Activated CD8-positive, alpha-beta memory T cell treated with anti-CD3 and anti-CD28 coated beads, Interleukin-2, amount 50 U/mL, for 48 hours (primary cell): Measurements from ENCODE around the gene LRIG2.
"Not testable (repeated sequence)": the region's sequence is repeated elsewhere in the genome, so short reads cannot be mapped to it uniquely, and the experiment has no call there.

Source experiments
- DNase-seq: peaks from one replicate; pipeline ENCODE4 v3.0.0-alpha.2; 2020

Gene LRIG2

DNA sequence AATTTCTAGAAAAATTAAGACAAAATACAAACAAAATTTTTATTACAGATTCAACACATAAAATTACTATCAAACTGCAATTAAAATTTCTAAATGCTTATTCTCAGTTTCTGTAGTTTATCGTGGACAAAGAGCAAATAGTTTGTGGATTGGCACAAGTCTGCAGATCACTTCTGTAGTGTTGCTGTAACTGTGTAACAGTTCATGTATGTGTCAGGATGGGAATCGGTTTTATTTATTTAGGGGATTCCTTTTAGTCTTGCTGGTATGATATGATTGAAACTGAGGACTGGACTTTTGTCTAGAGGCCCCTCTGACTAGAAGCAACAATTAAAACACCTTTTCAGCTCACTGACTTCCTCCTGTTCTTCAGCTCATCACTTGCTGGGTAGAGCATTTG lies 60.8 kb downstream of the LRIG2 start:
- no peak for DNase-seq

DNA sequence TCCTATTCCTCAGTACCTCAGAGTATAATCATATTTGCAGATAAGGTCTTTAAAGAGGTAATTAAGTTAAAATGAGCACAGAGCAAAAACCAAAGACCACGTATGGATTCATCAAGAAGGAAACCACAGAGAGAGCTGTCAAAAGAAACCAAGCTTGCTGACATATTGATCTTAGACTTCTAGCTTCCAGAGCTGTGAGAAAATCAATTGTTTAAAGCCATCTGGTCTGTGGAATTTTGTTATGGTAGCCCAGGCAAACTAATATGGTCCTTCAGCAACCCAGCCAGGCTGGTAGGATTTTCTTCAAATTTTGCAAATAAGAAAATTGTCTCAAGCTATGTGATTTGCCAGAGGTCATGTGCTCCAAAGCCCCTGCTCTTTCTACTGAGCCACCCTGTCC lies 62.5 kb downstream of the LRIG2 start:
- DNase-seq, result no peak

- DNase-seq, result no peak
Measured at GRCh38 chr1:113136476-113136875, 63.5 kb downstream of the LRIG2 start.

- DNase-seq, result no peak
Measured at GRCh38 chr1:113137563-113137962, 64.6 kb downstream of the LRIG2 start.

GRCh38 chr1:113138778-113139177 lies 65.8 kb downstream of the LRIG2 start:
- DNase-seq, result no peak

DNA sequence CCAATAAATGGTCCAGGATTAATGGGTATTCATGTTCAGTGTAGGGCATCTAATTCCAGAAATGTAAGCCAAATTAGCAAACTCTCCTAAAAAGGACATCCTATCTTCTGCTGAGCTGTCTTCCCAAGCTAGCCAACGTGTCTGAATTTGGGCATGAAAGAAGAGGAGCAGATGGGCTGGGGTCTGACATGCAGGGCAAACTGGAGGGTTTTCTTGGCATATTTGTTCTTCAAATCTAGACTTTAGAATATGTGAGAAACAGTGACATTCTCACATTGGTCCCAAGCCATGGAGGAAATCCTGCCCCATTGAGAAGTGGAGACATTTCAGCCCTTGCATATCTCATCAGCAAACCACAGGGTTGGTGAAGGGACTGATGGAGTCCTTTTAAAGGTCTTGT lies 67.2 kb downstream of the LRIG2 start:
- DNase-seq, result no peak

GRCh38 chr1:113140588-113141446 lies 67.8 kb downstream of the LRIG2 start:
- DNase-seq, result peak; percentile 60

- no peak for DNase-seq
Measured at GRCh38 chr1:113141650-113142473, 68.9 kb downstream of the LRIG2 start.

DNA sequence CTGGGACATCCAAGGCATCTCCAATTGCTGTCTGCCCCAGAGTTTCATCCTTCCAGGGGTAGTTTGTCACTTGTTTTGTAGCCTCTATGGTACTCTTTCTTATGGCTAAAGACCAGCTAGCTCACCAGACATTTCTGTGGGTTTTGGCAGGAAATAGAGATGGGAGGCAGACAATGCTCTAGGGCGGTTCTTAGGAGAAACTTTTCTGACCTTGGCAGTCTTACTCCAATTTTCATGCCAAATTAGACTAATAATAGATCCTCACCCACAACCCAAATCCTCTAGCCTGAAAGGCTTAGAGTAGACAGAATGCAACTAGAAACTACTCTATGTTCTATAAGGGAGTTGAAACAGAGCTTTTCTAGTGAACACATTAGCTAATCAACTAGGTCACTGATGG lies 69.8 kb downstream of the LRIG2 start:
- DNase-seq, result no peak

DNA sequence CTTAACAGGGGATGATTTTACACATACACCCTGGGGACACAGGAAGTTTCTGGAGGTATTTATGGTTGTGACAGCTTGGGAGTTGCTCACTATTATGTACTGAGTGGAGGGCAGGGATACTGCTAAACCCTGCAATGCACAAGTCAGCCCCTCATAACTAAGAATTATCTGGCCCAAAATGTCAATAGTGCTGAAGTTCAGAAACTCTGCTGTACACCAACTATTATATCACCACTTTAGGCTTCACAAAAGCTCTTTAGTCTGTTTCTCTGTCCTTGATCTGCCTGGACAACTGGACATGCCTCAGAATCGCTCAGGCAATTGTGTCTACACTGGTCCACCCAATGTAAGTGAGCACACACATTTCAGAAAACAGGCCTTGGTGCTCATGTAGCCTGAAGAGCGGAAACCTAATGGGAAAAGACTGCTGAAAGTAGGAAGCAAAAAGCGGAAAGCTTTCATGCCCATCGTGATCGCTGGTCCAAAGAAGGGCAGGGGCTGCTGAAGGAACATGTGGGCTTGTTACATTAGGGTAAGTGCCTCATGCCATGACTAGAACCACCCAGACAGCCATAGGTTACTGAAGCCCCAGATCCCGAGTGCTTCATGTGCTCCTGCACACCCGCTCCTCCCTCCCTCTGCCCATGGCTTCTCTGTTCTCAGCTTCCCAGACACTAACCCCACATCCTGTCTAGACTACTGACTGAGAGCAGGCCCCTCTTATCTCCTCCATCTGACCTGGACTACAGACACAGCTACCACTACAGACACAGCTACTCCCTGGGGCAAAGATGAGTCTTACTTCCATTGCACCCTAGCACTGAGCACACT lies 73.5 kb downstream of the LRIG2 start:
- no peak for DNase-seq

DNA sequence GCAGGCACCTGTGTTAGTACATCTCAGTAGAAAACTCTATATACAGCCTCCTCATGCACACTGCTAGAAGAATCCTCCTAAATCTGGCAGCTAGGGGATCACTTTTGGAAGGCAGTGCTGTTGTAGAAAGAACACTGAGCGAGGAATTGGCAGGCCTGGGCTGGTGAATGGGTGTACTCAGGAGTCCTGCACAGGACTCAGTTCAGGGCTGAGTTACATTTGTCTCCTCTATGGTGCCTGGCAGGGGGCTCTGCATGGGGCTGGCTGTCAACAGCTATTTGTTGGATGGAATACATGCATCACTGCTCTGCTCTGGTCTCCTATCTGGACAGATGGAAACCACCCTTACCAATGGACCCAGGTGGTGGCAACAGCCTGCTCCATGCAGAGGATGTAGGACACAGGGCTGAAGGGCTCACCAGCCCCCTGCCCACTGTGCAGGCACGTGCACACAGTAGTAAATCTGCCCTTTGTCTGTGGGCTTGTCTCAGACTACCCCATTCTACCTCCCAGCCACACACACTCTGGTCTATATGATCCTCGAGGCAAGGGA lies 74.2 kb downstream of the LRIG2 start:
- no peak for DNase-seq

DNA sequence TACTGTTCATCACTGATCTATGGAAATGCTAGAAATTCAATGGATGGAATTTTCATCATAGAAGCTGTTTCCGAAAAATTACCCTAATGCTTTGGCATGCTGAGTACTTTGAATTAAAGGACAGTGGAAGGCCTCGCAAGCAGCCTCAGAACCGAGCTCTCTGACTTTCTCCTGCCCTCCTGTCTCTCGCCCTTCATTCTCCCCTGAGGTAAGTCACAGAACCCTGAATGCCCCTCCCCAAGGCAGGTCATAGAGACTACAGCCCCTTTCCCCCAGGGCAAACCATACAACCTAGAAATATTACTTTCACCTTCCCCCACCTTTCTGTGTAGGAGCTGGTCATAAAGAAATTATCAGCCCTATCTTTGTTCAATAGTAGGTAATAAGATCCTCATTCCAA lies 74.8 kb downstream of the LRIG2 start:
- DNase-seq, result no peak

DNA sequence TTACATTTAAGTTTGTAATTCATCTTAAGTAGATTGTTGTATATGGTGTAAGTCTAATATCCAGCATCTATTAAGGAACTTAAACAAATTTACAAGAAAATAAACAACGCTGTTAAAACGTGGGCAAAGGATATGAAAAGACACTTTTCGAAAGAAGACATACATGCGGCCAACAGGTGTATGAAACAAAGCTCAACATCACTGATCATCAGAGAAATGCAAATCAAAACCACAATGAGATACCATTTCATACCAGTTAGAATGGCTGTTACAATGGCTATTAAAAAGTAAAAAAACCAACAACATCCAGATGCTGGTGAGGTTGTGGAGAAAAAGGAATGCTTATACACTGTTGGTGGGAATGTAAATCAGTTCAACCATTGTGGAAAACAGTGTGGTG lies 77.5 kb downstream of the LRIG2 start:
- DNase-seq, result not testable (repeated sequence)

GRCh38 chr1:113153116-113153803 lies 80.3 kb downstream of the LRIG2 start:
- DNase-seq, result no peak

DNA sequence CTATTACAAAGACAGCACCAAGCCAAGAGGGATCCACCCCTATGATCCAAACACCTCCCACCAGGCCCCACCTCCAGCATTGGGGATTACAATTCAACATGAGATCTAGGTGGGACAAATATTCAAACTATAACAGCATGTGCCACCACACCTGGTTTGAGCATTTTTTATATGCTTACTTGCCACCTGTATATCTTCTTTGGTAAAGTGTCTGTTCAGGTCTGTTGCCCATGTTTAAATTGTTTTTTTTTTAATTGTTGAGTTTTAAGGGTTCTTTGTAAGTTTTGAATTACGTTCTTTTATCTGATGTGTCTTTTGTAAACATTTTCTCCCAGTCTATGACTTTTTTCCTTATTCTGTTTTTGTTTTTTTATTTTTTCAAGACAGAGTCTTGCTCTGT lies 83.4 kb downstream of the LRIG2 start:
- DNase-seq, result no peak

DNA sequence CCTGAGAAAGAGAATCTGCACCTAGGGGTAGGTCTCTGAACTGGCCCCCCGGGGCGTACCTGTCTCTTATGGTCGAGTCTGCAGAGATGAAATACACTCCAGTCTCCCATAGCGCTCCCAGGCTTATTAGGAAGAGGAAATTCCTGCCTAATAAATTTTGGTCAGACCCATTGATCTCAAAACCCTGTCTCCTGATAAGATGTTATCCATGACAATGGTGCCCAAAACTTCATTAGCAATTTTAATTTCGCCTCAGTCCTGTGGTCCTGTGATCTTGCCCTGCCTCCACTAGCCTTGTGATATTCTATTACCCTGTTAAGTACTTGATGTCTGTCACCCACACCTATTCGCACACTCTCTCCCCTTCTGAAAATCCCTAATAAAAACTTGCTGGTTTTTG lies 85.7 kb downstream of the LRIG2 start:
- not testable (repeated sequence) for DNase-seq

DNA sequence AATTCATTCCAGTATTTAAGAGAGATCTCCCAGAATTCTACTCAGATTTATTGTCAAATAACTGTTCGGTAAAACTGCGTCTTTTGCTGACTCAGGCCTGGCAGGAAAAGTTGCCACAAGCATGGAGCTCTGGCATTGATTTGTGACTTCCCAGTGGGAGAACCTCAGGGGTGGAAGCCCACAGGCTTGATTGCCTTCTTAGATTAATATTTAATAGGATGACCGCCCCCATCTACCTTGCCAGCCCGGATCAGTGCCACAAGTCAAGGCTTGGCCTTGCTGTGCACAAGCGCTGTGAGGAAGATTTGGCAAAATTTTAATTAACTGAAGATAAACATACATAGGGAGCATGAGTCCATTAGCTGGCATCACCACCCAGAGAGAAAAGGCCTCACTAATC lies 93.5 kb downstream of the LRIG2 start:
- DNase-seq, result no peak

- DNase-seq, result no peak
Measured at GRCh38 chr1:113168946-113169345, 95.9 kb downstream of the LRIG2 start.

DNA sequence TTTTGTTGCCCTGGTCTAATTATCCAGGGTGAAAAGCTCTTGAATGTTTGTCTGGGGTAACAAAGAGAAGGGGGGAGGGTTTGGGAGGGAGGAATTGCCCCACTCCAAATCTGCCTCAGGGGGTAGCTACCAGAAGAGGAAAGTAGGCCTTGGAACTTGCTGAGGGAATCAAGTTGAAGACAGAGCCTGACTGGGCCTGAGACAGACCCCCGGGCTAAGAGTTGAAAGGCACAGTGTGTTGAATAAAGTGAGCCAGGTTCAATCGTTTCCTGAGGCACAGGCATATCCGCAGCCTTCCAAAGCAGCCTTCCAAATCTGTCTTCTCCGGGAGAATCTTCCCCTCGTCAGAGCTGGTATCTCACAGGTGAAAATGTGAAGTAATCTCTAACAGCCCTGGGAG lies 96.6 kb downstream of the LRIG2 start:
- DNase-seq, result no peak

DNA sequence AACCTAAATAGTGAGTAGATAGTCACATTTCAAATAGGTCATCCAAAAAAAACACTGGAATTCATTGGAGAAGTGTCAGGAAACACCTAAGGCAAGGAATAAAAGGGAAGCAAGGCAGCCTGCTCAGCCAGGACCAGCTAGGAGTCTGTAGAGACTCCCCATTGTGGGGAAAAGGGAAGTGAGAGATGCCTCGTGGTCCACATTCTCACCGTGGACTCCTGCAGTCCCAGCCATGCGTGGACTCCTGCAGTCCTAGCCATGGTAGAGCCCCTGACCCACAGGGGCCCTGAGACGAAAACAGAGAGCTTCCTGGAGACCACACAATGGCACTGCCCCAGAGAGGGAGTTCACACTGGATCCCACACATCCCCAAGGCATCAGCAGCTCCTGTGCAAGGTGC lies 97.5 kb downstream of the LRIG2 start:
- no peak for DNase-seq

DNA sequence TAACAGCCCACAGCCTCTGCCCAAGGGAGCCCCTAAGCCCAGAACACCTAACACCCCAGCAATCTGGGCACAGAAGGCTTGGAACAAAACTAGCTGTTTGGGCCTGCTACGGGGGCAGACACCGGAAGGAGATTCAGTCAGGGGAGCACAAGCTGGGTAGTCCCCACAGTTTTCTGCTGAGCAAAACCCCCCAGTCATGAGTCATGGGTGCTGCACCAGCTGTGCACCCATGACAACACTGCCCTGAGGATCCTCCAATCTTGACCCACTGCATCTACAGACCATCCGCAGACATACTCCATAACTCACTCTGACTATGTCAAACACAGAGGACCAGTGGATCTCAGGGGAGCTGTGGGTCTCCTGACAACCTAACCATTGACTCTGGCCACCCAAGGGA lies 105.1 kb downstream of the LRIG2 start:
- no peak for DNase-seq

GRCh38 chr1:113178522-113178921 lies 105.5 kb downstream of the LRIG2 start:
- DNase-seq, result no peak
